NT2/D1 (cell line): ENCODE data around the gene FADS2.

Experiments
- SUZ12 ChIP-seq: IDR thresholded peaks from 2 replicates; pipeline ENCODE4 v1.6.1; 2011; ENCODE audit not compliant: insufficient read length, insufficient read depth; ENCODE audit errors: extremely low read depth
- YY1 ChIP-seq: IDR thresholded peaks from 2 replicates; pipeline ENCODE4 v1.6.1; 2011; ENCODE audit not compliant: insufficient read length, insufficient read depth

DNA sequence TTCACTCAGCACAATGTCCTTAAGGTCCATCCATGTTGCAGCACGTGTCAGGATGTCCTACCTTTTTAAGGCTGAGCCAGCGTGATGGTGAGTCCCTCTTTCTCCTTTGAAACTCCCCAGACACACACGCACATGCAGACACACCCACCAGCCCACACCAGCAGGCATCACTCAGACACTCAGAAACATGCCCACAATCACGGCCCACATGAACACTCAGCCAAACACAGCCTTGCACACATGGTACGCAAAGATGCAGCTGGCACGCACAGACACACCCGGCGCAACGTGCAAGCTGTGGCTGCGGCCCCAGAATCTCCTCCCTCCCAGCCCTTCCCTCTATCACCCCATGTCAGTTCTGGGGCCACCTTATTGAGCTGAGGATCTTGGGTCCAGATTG is 55.2 kb downstream of the FADS2 start:
- TF ChIP-seq YY1 = no peak
- no peak for TF ChIP-seq SUZ12
